HEK293 (cell line): Measurements from ENCODE around the gene STK10.

Experiments
- BCL11A ChIP-seq: fragments of 450-650 bp; formaldehyde crosslinking; IDR thresholded peaks from 2 replicates; pipeline ENCODE4 v1.5.1; 2016; ENCODE audit warnings: low read depth, missing biosample characterization, missing genetic modification characterization
- GLIS1 ChIP-seq: fragments of 450-650 bp; formaldehyde crosslinking; IDR thresholded peaks from 2 replicates; pipeline ENCODE4 v1.5.1; 2016; ENCODE audit warnings: missing biosample characterization, missing genetic modification characterization
- ZNF785 ChIP-seq: fragments of 450-650 bp; formaldehyde crosslinking; IDR thresholded peaks from 2 replicates; pipeline ENCODE4 v1.5.1; 2016; ENCODE audit warnings: missing biosample characterization, missing genetic modification characterization
- TF ChIP-seq, protein P1 (sequence below): fragments of 450-650 bp; formaldehyde crosslinking; IDR thresholded peaks from 2 replicates; pipeline ENCODE4 v1.5.1; 2016; ENCODE audit warnings: missing biosample characterization, missing genetic modification characterization, low read depth
- TF ChIP-seq, protein P2 (sequence below): fragments of 450-650 bp; formaldehyde crosslinking; IDR thresholded peaks from 2 replicates; pipeline ENCODE4 v1.5.1; 2016; ENCODE audit warnings: missing biosample characterization, missing genetic modification characterization
- TF ChIP-seq, protein P3 (sequence below): fragments of 450-650 bp; formaldehyde crosslinking; IDR thresholded peaks from 2 replicates; pipeline ENCODE4 v1.5.1; 2016; ENCODE audit warnings: missing biosample characterization, missing genetic modification characterization

DNA sequence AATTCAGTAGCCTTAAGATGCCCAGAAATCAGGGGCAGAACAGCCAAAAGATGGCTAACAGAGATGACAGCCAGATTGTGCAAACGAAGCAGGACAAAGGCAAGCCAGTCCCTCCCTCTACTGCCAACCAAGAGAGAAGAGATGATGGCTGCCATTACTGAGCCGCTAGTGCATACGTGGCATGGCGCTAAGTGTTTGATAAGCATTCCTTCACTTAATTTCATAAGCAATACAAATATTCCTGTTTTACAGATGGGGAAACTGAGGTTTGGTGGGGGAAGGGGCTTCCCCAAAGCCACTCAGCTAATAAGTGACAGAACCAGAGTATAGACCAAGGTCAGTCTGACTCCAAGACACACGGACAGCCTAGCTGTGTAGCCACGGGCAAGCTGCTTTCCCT is 44.1 kb downstream of the STK10 start:
- TF ChIP-seq, protein P1, sequence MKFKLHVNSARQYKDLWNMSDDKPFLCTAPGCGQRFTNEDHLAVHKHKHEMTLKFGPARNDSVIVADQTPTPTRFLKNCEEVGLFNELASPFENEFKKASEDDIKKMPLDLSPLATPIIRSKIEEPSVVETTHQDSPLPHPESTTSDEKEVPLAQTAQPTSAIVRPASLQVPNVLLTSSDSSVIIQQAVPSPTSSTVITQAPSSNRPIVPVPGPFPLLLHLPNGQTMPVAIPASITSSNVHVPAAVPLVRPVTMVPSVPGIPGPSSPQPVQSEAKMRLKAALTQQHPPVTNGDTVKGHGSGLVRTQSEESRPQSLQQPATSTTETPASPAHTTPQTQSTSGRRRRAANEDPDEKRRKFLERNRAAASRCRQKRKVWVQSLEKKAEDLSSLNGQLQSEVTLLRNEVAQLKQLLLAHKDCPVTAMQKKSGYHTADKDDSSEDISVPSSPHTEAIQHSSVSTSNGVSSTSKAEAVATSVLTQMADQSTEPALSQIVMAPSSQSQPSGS: no peak
- TF ChIP-seq, protein P2, sequence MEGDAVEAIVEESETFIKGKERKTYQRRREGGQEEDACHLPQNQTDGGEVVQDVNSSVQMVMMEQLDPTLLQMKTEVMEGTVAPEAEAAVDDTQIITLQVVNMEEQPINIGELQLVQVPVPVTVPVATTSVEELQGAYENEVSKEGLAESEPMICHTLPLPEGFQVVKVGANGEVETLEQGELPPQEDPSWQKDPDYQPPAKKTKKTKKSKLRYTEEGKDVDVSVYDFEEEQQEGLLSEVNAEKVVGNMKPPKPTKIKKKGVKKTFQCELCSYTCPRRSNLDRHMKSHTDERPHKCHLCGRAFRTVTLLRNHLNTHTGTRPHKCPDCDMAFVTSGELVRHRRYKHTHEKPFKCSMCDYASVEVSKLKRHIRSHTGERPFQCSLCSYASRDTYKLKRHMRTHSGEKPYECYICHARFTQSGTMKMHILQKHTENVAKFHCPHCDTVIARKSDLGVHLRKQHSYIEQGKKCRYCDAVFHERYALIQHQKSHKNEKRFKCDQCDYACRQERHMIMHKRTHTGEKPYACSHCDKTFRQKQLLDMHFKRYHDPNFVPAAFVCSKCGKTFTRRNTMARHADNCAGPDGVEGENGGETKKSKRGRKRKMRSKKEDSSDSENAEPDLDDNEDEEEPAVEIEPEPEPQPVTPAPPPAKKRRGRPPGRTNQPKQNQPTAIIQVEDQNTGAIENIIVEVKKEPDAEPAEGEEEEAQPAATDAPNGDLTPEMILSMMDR (tag by site-specific recombination): no peak
- TF ChIP-seq, protein P3, sequence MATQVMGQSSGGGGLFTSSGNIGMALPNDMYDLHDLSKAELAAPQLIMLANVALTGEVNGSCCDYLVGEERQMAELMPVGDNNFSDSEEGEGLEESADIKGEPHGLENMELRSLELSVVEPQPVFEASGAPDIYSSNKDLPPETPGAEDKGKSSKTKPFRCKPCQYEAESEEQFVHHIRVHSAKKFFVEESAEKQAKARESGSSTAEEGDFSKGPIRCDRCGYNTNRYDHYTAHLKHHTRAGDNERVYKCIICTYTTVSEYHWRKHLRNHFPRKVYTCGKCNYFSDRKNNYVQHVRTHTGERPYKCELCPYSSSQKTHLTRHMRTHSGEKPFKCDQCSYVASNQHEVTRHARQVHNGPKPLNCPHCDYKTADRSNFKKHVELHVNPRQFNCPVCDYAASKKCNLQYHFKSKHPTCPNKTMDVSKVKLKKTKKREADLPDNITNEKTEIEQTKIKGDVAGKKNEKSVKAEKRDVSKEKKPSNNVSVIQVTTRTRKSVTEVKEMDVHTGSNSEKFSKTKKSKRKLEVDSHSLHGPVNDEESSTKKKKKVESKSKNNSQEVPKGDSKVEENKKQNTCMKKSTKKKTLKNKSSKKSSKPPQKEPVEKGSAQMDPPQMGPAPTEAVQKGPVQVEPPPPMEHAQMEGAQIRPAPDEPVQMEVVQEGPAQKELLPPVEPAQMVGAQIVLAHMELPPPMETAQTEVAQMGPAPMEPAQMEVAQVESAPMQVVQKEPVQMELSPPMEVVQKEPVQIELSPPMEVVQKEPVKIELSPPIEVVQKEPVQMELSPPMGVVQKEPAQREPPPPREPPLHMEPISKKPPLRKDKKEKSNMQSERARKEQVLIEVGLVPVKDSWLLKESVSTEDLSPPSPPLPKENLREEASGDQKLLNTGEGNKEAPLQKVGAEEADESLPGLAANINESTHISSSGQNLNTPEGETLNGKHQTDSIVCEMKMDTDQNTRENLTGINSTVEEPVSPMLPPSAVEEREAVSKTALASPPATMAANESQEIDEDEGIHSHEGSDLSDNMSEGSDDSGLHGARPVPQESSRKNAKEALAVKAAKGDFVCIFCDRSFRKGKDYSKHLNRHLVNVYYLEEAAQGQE (tag by site-specific recombination): no peak
- TF ChIP-seq ZNF785 (tag by site-specific recombination) (no peak), GLIS1 (tag by site-specific recombination) (no peak), BCL11A (tag by site-specific recombination) (no peak)
